HCT116 (cell line): ENCODE results near the gene DOCK1. TPM values are rescaled to one million over a fixed set of nuclear protein-coding genes. Genes with fewer than 3 reads are reported as not detected.

Experiments used
- ATAC-seq: fragments of 200-7000 bp; cut with Tn5 transposase; 2 replicates; pipeline ENCODE4 v1.9.1; 2020; ENCODE audit warnings: mild to moderate bottlenecking, moderate library complexity
- BruUV-seq: library from RNA; stranded (reverse); fragments of 400-500 nt; replicated peaks from 2 replicates; lab custom pipeline; 2021; lab: Mats Ljungman, UMichigan
- CTCF ChIA-PET: fragments of 300-600 bp; sonication (Branson Sonifier 250); formaldehyde crosslinking; loops from one replicate; lab custom pipeline; 2021; ENCODE audit warnings: antibody characterized with exemption; lab: Charles Lee
- POLR2A ChIA-PET: fragments of 300-600, 350-600 bp; sonication (Branson Sonifier 250); formaldehyde crosslinking; loops from one replicate; lab custom pipeline; 2021; ENCODE audit warnings: antibody characterized with exemption; lab: Charles Lee
- RAD21 ChIA-PET, 2 experiments: fragments of 300-600 bp; sonication (Branson Sonifier 250); formaldehyde crosslinking; loops; one replicate each; lab custom pipeline; 2023; ENCODE audit warnings: low total read pairs in 2 of 2; ENCODE audit not compliant: uncharacterized antibody in 2 of 2, unreplicated experiment in 2 of 2, low non-redundant PET in 1 of 2; lab: Charles Lee
- DNase-seq: peaks from one replicate; pipeline ENCODE4 v3.0.0-alpha.2; 2010; ENCODE audit warnings: low read depth, low spot score
- H2AFZ ChIP-seq: fragments of 200-600 bp; shearing (Covaris generic), sonication (generic); 2 replicates; pipeline ENCODE4 v1.6.1; 2017; ENCODE audit warnings: low read depth, mixed run types, mixed read lengths, antibody characterized with exemption, low read length; ENCODE audit not compliant: poor library complexity, severe bottlenecking
- H3K27ac ChIP-seq: 2 replicates; pipeline ENCODE4 v1.5.1; 2012; ENCODE audit warnings: low read depth, low read length
- H3K27me3 ChIP-seq: fragments of 200-600 bp; sonication (generic); 2 replicates; pipeline ENCODE4 v1.6.1; 2016; ENCODE audit warnings: mixed run types, low read length, mixed read lengths; ENCODE audit not compliant: insufficient read depth
- H3K36me3 ChIP-seq, 2 experiments: fragments of 200-500 bp in 1 of 2; fragments of 200-600 bp in 1 of 2; sonication (Bioruptor generic) in 1 of 2; sonication (generic) in 1 of 2; 2 replicates each; pipeline versions ENCODE4 v1.5.1 to v1.6.1; 2014 to 2016; ENCODE audit warnings: low read length in 2 of 2, inconsistent platforms in 1 of 2, mixed read lengths in 1 of 2, mixed run types in 1 of 2; ENCODE audit not compliant: insufficient read depth in 2 of 2, control insufficient read depth in 1 of 2
- H3K4me1 ChIP-seq, 2 experiments: fragments of 200-600 bp in 1 of 2; sonication (generic) in 1 of 2; 2 replicates each; pipeline versions ENCODE4 v1.5.1 to v1.6.1; 2012 to 2017; ENCODE audit warnings: low read length in 2 of 2, inconsistent platforms in 1 of 2, mild to moderate bottlenecking in 1 of 2, mixed read lengths in 1 of 2, mixed run types in 1 of 2, moderate library complexity in 1 of 2; ENCODE audit not compliant: insufficient read depth in 2 of 2, control insufficient read depth in 1 of 2
- H3K4me2 ChIP-seq: fragments of 200-600 bp; sonication (generic); 2 replicates; pipeline ENCODE4 v1.6.1; 2017; ENCODE audit warnings: mixed run types, low read length, mixed read lengths
- H3K4me3 ChIP-seq, 2 experiments: fragments of 200-600 bp in 1 of 2; sonication (generic) in 1 of 2; replicated peaks in 1 of 2; 2 replicates each; pipeline ENCODE4 v1.5.1; 2011 to 2016; ENCODE audit warnings: low read length in 2 of 2, control low read depth in 1 of 2, low read depth in 1 of 2, mild to moderate bottlenecking in 1 of 2, mixed read lengths in 1 of 2, mixed run types in 1 of 2
- H3K79me2 ChIP-seq: fragments of 200-600 bp; sonication (generic); 2 replicates; pipeline ENCODE4 v1.6.1; 2017; ENCODE audit warnings: mild to moderate bottlenecking, mixed run types, low read length, moderate library complexity, mixed read lengths; ENCODE audit not compliant: insufficient read depth
- H3K9ac ChIP-seq: fragments of 200-600 bp; sonication (generic); 2 replicates; pipeline ENCODE4 v1.6.1; 2016; ENCODE audit warnings: low read length, mixed read lengths
- H3K9me2 ChIP-seq: fragments of 200-600 bp; sonication (generic), shearing (Covaris generic); 2 replicates; pipeline ENCODE4 v1.6.1; 2017; ENCODE audit warnings: mixed run types, mild to moderate bottlenecking, moderate library complexity; ENCODE audit not compliant: insufficient read depth
- H3K9me3 ChIP-seq, 2 experiments: fragments of 200-500 bp in 1 of 2; fragments of 200-600 bp in 1 of 2; sonication (Bioruptor generic) in 1 of 2; sonication (generic) in 1 of 2; 2 replicates each; pipeline ENCODE4 v1.6.1; 2014 to 2017; ENCODE audit warnings: low read length in 2 of 2, mixed read lengths in 2 of 2, inconsistent platforms in 1 of 2, low read depth in 1 of 2, mild to moderate bottlenecking in 1 of 2, mixed run types in 1 of 2, moderate library complexity in 1 of 2; ENCODE audit not compliant: control insufficient read depth in 1 of 2, insufficient read depth in 1 of 2
- H4K20me1 ChIP-seq: fragments of 200-600 bp; sonication (generic), shearing (Covaris generic); 2 replicates; pipeline ENCODE4 v1.6.1; 2017; ENCODE audit warnings: mixed run types, mild to moderate bottlenecking, moderate library complexity; ENCODE audit not compliant: insufficient read depth
- ATF3 ChIP-seq: IDR thresholded peaks from 2 replicates; pipeline ENCODE4 v1.6.1; 2012
- CBX3 ChIP-seq: IDR thresholded peaks from 2 replicates; pipeline ENCODE4 v1.6.1; 2012; ENCODE audit warnings: low read depth
- EGR1 ChIP-seq: IDR thresholded peaks from 2 replicates; pipeline ENCODE4 v1.6.1; 2012; ENCODE audit warnings: low read depth
- ELF1 ChIP-seq: IDR thresholded peaks from 2 replicates; pipeline ENCODE4 v1.6.1; 2012; ENCODE audit warnings: low read depth, borderline replicate concordance
- EZH2phosphoT487 ChIP-seq: fragments of 200-600 bp; IDR thresholded peaks from 2 replicates; pipeline ENCODE4 v1.6.1; 2018; ENCODE audit warnings: antibody characterized with exemption, borderline replicate concordance
- FOSL1 ChIP-seq: IDR thresholded peaks from 2 replicates; pipeline ENCODE4 v1.6.1; 2012; ENCODE audit warnings: low read depth
- POLR2A ChIP-seq: IDR thresholded peaks from 2 replicates; pipeline ENCODE4 v1.7.0; 2011; ENCODE audit warnings: borderline replicate concordance; ENCODE audit not compliant: insufficient read depth, insufficient read length; ENCODE audit errors: extremely low read depth
- POLR2AphosphoS5 ChIP-seq: IDR thresholded peaks from 2 replicates; pipeline ENCODE4 v1.6.1; 2011; ENCODE audit warnings: mild to moderate bottlenecking, low read depth, low read length, moderate library complexity
- SIN3A ChIP-seq: IDR thresholded peaks from 2 replicates; pipeline ENCODE4 v1.6.1; 2012; ENCODE audit warnings: low read depth
- SRF ChIP-seq: IDR thresholded peaks from 2 replicates; pipeline ENCODE4 v1.6.1; 2012; ENCODE audit warnings: low read depth
- TCF7L2 ChIP-seq: IDR thresholded peaks from 2 replicates; pipeline ENCODE4 v1.7.0; 2011; ENCODE audit warnings: borderline replicate concordance, inconsistent platforms; ENCODE audit not compliant: insufficient read depth, insufficient read length; ENCODE audit errors: extremely low read depth
- ZBTB33 ChIP-seq: IDR thresholded peaks from 2 replicates; pipeline ENCODE4 v1.6.1; 2011; ENCODE audit warnings: mild to moderate bottlenecking, low read length, moderate library complexity; ENCODE audit not compliant: insufficient replicate concordance; ENCODE audit errors: extremely low read depth
- ZFX ChIP-seq: fragments of 450-650 bp; IDR thresholded peaks from 2 replicates; pipeline ENCODE4 v1.6.1; 2017
- intact Hi-C: fragments of 100-400 bp; cut with micrococcal nuclease; formaldehyde crosslinking; loops from 2 replicates; pipeline ENCODE4 v1.10.0; 2022
- total RNA-seq: library from RNA; stranded (reverse); gene quantifications from one replicate; pipeline ENCODE4 v1.2.1, GENCODE V29; 2021; ENCODE audit not compliant: unreplicated experiment

Gene DOCK1
- total RNA-seq, 1 experiment from 2014 or later: 46.5 TPM

- ChIA-PET CTCF (no interaction called here), RAD21 (no interaction called here), POLR2A (no interaction called here)
- no peaks in the 10 kb centered on the region for H3K9me3 ChIP-seq
- no peak overlapping the region for H3K4me2 ChIP-seq
- H4K20me1 ChIP-seq: no peaks in the 10 kb centered on the region
- intact Hi-C loops: no loop called here
- no peaks in the 10 kb centered on the region for H3K79me2 ChIP-seq
- H3K4me3 ChIP-seq: no peak overlapping the region
- H3K4me1 ChIP-seq: 0 out of 4 replicates have a peak, but pooled peaks cover 0 to 3% of the 10 kb centered on the region in 2 experiments
- H3K9me2 ChIP-seq: no peaks in the 10 kb centered on the region
- H3K36me3 ChIP-seq: peaks cover 0 to 5% of the 10 kb centered on the region in 2 experiments; a peak in 3 of 4 replicates
- BruUV-seq: no TSS peak
- no peak overlapping the region for H3K9ac ChIP-seq
- no peaks in the 10 kb centered on the region for H3K27me3 ChIP-seq
- TF ChIP-seq FOSL1 (no peak), POLR2A (no peak), ATF3 (no peak)
- DNase-seq: no peak
- H3K27ac ChIP-seq: no peak overlapping the region
- ATAC-seq: no peak
- no peak overlapping the region for H2AFZ ChIP-seq
These were observed 113.5 kb downstream of the DOCK1 start for GRCh38 chr10:127018766-127019165.

- H3K4me2 ChIP-seq: no peak overlapping the region
- no peak for TF ChIP-seq ZBTB33
- TF ChIP-seq EZH2phosphoT487: no peak
- TF ChIP-seq ELF1: no peak
- TF ChIP-seq SRF: no peak
- TF ChIP-seq EGR1: no peak
- no peak for TF ChIP-seq ZFX
- TF ChIP-seq ATF3: no peak
- no peak for TF ChIP-seq CBX3
- TF ChIP-seq SIN3A: no peak
- TF ChIP-seq TCF7L2: no peak
- TF ChIP-seq POLR2AphosphoS5: no peak
- TF ChIP-seq FOSL1: no peak
- no peak for ATAC-seq
- ChIA-PET POLR2A (no interaction called here), RAD21 (no interaction called here), CTCF (no interaction called here)
- no peak overlapping the region for H3K9ac ChIP-seq
- no peaks in the 10 kb centered on the region for H3K9me3 ChIP-seq
- no peak overlapping the region for H3K27ac ChIP-seq
- no peaks in the 10 kb centered on the region for H4K20me1 ChIP-seq
- H3K36me3 ChIP-seq: peaks cover 10 to 12% of the 10 kb centered on the region in 2 experiments; a peak in 3 of 4 replicates
- no peak overlapping the region for H2AFZ ChIP-seq
- H3K4me1 ChIP-seq: 0 out of 4 replicates have a peak, but pooled peaks cover 0 to 3% of the 10 kb centered on the region in 2 experiments
- DNase-seq: no peak
- no TSS peak for BruUV-seq
- H3K4me3 ChIP-seq: no peak overlapping the region
- no peaks in the 10 kb centered on the region for H3K9me2 ChIP-seq
- no peaks in the 10 kb centered on the region for H3K27me3 ChIP-seq
- intact Hi-C loops: no loop called here
- no peaks in the 10 kb centered on the region for H3K79me2 ChIP-seq
These were observed 115.0 kb downstream of the DOCK1 start for GRCh38 chr10:127020260-127020659.
